ENCODE measurements around the gene DRAM1. TPM values are rescaled to one million over a fixed set of nuclear protein-coding genes. Genes with fewer than 3 reads are reported as not detected.
"Not testable (repeated sequence)": the region's sequence is repeated elsewhere in the genome, so short reads cannot be mapped to it uniquely, and the experiment has no call there.

Gene DRAM1
- total and polyA plus RNA-seq, 2 experiments from 2014 or later, result 0.06 to 0.56 TPM

DNA sequence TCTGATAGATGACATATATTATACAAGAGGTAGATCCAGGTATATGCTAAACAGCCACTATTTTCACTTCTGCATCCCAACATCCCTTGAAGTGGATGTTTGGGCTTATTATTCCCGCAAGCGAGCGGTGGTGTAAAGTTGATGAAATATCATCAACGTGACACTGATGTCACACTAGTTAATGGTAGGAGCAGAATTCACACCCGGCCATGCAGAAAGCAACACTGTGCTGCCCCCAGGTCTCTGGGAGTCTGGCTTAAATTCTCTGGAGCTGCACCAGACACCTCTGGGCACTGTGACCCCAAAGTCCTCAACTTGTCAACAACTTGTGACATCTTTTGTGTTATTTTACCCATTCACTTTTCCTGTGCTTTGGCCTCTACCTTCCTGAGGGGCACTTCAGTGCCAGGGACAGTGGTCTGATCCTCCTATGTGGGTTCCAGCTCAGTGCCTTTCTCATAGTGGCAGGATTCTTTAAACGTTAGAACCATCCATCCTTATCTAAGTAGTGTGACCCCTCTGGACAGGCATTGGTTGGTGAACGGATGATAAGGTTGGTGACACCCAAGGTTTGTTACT lies 952 bp downstream of the DRAM1 start:
- H3K9me3 ChIP-seq (ENCODE audit: low read depth), result no peaks in the 10 kb centered on the region
- DNase-seq (ENCODE audit: low read depth in 1 of 2, low spot score in 1 of 2), result no peak
- TF ChIP-seq, protein P1, sequence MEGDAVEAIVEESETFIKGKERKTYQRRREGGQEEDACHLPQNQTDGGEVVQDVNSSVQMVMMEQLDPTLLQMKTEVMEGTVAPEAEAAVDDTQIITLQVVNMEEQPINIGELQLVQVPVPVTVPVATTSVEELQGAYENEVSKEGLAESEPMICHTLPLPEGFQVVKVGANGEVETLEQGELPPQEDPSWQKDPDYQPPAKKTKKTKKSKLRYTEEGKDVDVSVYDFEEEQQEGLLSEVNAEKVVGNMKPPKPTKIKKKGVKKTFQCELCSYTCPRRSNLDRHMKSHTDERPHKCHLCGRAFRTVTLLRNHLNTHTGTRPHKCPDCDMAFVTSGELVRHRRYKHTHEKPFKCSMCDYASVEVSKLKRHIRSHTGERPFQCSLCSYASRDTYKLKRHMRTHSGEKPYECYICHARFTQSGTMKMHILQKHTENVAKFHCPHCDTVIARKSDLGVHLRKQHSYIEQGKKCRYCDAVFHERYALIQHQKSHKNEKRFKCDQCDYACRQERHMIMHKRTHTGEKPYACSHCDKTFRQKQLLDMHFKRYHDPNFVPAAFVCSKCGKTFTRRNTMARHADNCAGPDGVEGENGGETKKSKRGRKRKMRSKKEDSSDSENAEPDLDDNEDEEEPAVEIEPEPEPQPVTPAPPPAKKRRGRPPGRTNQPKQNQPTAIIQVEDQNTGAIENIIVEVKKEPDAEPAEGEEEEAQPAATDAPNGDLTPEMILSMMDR (IDR thresholded peaks at IDR 0.05; ENCODE audit: low read depth, low read length), result no peak

DNA sequence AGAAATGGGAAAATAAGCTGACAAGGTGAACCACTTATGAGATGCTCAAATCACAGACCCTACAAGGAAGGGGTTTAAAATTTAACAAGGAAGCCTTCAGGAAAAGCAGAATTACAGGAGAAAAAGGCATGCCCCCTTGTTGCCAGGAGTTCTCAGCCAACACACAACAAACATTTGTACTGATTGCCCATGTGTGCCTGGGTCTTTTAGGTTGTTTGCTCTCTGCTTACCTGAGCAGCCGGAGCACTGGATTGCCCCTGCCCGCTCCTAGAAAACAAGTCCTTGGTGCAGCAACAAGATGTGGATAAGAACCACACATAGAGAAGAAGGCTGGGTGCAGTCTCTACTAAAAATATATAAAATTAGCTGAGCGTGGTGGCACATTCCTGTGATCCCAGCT lies 3.4 kb downstream of the DRAM1 start:
- H3K4me3 ChIP-seq, result no peak overlapping the region
- no peaks in the 10 kb centered on the region for H3K4me1 ChIP-seq (ENCODE audit: low read depth)
- H3K27me3 ChIP-seq, result peaks cover 17% of the 10 kb centered on the region
- no peaks in the 10 kb centered on the region for H3K9me3 ChIP-seq (ENCODE audit: low read depth)
- no peak for DNase-seq (ENCODE audit: low read depth in 1 of 2, low spot score in 1 of 2)
- H3K27ac ChIP-seq, result no peak overlapping the region
- TF ChIP-seq, protein P1 (IDR thresholded peaks at IDR 0.05; ENCODE audit: low read depth, low read length), result no peak
- H3K36me3 ChIP-seq, result no peaks in the 10 kb centered on the region

More for the DNA sequence above, 952 bp downstream of the DRAM1 start:
- no peaks in the 10 kb centered on the region for H3K4me1 ChIP-seq (ENCODE audit: low read depth)
- H3K36me3 ChIP-seq, result no peaks in the 10 kb centered on the region
- H3K27me3 ChIP-seq, result peaks cover 17% of the 10 kb centered on the region
- no peak overlapping the region for H3K4me3 ChIP-seq
- H3K27ac ChIP-seq, result no peak overlapping the region

DNA sequence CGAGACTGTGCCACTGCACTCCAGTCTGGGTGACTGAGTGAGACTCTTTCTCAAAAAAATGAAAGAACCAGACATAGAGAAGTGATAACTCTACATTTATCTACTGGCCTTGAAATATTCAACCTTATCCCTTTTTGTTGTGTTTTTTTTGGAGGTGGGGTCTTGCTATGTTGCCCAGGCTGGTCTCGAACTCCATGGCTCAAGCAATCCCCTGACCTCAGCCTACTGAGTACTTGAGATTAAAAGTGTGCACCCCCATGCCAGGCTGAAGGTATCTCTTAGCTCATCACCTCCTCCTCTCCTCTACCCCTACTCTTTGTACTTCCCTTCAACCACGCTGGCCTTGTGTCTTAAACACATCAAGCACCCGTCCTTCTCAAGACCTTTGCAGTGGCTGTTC lies 3.8 kb downstream of the DRAM1 start:
- no peaks in the 10 kb centered on the region for H3K4me1 ChIP-seq (ENCODE audit: low read depth)
- no peaks in the 10 kb centered on the region for H3K9me3 ChIP-seq (ENCODE audit: low read depth)
- no peak for DNase-seq (ENCODE audit: low read depth in 1 of 2, low spot score in 1 of 2)
- H3K36me3 ChIP-seq, result no peaks in the 10 kb centered on the region
- H3K27me3 ChIP-seq, result peaks cover 17% of the 10 kb centered on the region
- H3K27ac ChIP-seq, result no peak overlapping the region
- TF ChIP-seq, protein P1 (IDR thresholded peaks at IDR 0.05; ENCODE audit: low read depth, low read length), result no peak
- no peak overlapping the region for H3K4me3 ChIP-seq

DNA sequence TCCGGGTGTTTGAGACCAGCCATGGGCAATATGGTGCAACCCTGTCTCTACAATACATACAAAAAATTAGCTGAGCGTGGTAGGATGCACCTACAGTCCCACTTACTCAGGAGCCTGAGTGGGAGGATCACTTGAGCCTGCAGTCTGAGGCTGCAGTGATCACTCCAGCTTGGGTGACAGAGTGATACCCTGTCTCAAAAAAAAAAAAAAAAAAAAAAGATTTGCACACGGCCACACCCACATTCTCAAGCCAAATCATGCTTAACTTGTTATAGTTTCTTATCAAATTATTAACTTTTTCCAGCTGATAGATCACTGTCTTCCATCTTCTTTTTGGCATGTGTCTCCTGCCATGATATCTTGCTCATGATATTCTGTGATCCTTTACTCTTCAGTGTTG lies 6.8 kb downstream of the DRAM1 start:
- TF ChIP-seq, protein P1 (IDR thresholded peaks at IDR 0.05; ENCODE audit: low read depth, low read length), result no peak
- no peak for DNase-seq (ENCODE audit: low read depth in 1 of 2, low spot score in 1 of 2)
- Histone ChIP-seq H3K4me3 (no peak overlapping the region), H3K27ac (no peak overlapping the region), H3K4me1 (ENCODE audit: low read depth) (no peaks in the 10 kb centered on the region), H3K36me3 (no peaks in the 10 kb centered on the region), H3K27me3 (no peaks in the 10 kb centered on the region), H3K9me3 (ENCODE audit: low read depth) (no peaks in the 10 kb centered on the region)

DNA sequence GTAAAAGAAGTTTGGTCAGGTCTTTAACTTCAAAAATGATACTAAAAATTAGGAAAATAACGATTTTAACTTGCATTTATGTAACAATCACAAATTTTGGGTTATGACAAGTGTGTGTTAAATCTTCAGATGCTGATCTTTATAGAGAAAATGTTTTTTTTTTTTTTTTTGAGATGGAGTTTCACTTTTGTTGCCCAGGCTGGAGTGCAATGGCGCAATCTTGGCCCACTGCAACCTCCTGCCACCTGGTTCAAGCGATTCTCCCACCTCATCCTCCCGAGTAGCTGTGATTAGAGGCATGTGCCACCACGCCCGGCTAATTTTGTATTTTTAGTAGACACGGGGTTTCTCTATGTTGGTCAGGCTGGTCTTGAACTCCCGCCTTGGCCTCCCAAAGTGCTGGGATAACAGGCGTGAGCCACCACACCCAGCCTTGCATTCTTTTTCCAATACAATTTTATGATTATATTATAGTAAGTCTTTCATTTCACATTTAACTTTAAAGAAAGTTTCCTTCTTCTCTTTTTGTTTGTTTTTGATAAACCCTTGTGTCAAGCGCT lies 7.5 kb downstream of the DRAM1 start:
- not testable (repeated sequence) for H3K27ac ChIP-seq; H3K9me3 ChIP-seq (ENCODE audit: low read depth); H3K36me3 ChIP-seq; H3K4me1 ChIP-seq (ENCODE audit: low read depth); H3K27me3 ChIP-seq; DNase-seq (ENCODE audit: low read depth in 1 of 2, low spot score in 1 of 2); H3K4me3 ChIP-seq

DNA sequence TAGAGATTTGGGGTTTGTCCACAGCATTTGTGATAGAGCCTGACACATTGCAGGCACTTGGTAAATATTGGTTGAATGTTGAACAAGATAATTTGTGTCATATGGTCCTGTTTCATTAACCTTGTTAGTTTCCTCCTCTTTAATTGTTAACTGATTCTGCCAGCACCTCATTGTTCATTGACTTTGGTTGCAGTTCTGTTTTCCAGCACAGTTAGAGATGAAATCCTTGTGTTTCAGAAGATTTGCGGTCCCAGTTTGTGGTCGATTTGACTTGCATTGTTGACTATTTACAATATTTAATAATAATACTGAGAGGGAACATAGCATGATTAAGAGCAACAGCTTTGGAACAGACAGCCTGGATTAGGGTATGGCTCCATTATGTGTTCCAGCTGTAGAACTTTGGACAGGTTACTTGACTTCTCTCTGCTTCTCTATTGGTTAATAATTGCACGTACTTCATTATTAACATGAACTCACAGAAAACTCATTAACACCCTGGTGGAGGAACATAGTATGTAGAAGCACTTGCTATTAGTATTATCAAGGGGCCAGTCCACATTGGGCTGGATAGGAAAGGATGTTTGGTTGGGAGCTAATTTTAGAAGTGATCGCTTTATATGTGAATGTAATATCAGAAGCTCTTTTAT lies 8.7 kb downstream of the DRAM1 start:
- TF ChIP-seq, protein P1 (IDR thresholded peaks at IDR 0.05; ENCODE audit: low read depth, low read length), result no peak
- no peaks in the 10 kb centered on the region for H3K27me3 ChIP-seq
- no peak overlapping the region for H3K4me3 ChIP-seq
- no peaks in the 10 kb centered on the region for H3K9me3 ChIP-seq (ENCODE audit: low read depth)
- H3K27ac ChIP-seq, result no peak overlapping the region
- no peaks in the 10 kb centered on the region for H3K36me3 ChIP-seq
- no peak for DNase-seq (ENCODE audit: low read depth in 1 of 2, low spot score in 1 of 2)
- no peaks in the 10 kb centered on the region for H3K4me1 ChIP-seq (ENCODE audit: low read depth)

All from cardiac muscle cell (in vitro differentiated cells and primary cell).